H1 (cell line): ENCODE results near the gene STRN. TPM values are rescaled to one million over a fixed set of nuclear protein-coding genes. Genes with fewer than 3 reads are reported as not detected.

Source experiments
- CTCF ChIA-PET: fragments of 300-600 bp; sonication (Branson Sonifier 250); formaldehyde crosslinking; loops from one replicate; lab custom pipeline; 2021; ENCODE audit not compliant: partially characterized antibody; lab: Charles Lee
- POLR2A ChIA-PET: fragments of 300-600 bp; sonication (Branson Sonifier 250); formaldehyde crosslinking; loops from one replicate; lab custom pipeline; 2021; ENCODE audit warnings: inconsistent platforms; ENCODE audit not compliant: partially characterized antibody; lab: Charles Lee
- DNase-seq, 2 experiments: peaks; one replicate each; pipeline versions ENCODE4 v3.0.0 to v3.0.0-alpha.2; 2010 to 2022; ENCODE audit warnings: low spot score in 2 of 2, low read depth in 1 of 2, mixed read lengths in 1 of 2
- FAIRE-seq: peaks from 2 replicates; lab custom pipeline; 2011; peaks lifted over from hg19 to GRCh38; lab: Jason Lieb, UNC
- H2AFZ ChIP-seq: 2 replicates; pipeline ENCODE4 v1.8.1; 2012; ENCODE audit warnings: low read length, inconsistent platforms
- H2AK5ac ChIP-seq: 2 replicates; pipeline ENCODE4 v1.6.1; 2013; ENCODE audit warnings: low read depth, low read length
- H2BK120ac ChIP-seq: replicated peaks from 2 replicates; pipeline ENCODE3; 2013; ENCODE audit warnings: low read depth, low read length, inconsistent platforms
- H2BK12ac ChIP-seq: 2 replicates; pipeline ENCODE4 v1.6.1; 2013; ENCODE audit warnings: low read depth, low read length
- H2BK15ac ChIP-seq: 2 replicates; pipeline ENCODE4 v1.6.1; 2013; ENCODE audit warnings: low read length
- H2BK20ac ChIP-seq: 2 replicates; pipeline ENCODE4 v1.6.1; 2013; ENCODE audit warnings: low read length
- H2BK5ac ChIP-seq: 2 replicates; pipeline ENCODE4 v1.6.1; 2013; ENCODE audit warnings: low read depth, low read length
- H3K14ac ChIP-seq: 2 replicates; pipeline ENCODE4 v1.6.1; 2013; ENCODE audit warnings: inconsistent platforms; ENCODE audit not compliant: insufficient read length
- H3K18ac ChIP-seq: 2 replicates; pipeline ENCODE4 v1.6.1; 2013; ENCODE audit warnings: low read length; ENCODE audit errors: extremely low read depth
- H3K23ac ChIP-seq: 2 replicates; pipeline ENCODE4 v1.6.1; 2013; ENCODE audit warnings: inconsistent platforms; ENCODE audit not compliant: insufficient read length
- H3K23me2 ChIP-seq: 2 replicates; pipeline ENCODE4 v1.6.1; 2013; ENCODE audit warnings: low read depth, low read length
- H3K27ac ChIP-seq: 2 replicates; pipeline ENCODE4 v1.6.1; 2011; ENCODE audit warnings: low read depth, low read length, inconsistent platforms
- H3K27me3 ChIP-seq, 4 experiments: replicated peaks in 1 of 4; 1 replicate in 1 of 4; 2 replicates in 3 of 4; pipeline versions ENCODE4 v1.6.1 to v1.8.1; 2011 to 2013; ENCODE audit warnings: low read length in 3 of 4, mild to moderate bottlenecking in 3 of 4, inconsistent platforms in 2 of 4, mixed read lengths in 2 of 4, moderate library complexity in 1 of 4; ENCODE audit not compliant: control insufficient read depth in 3 of 4, insufficient read depth in 3 of 4; ENCODE audit errors: extremely low read depth in 1 of 4
- H3K36me3 ChIP-seq, 4 experiments: 2 replicates each; pipeline versions ENCODE4 v1.6.1 to v1.8.1; 2011 to 2013; ENCODE audit warnings: mild to moderate bottlenecking in 4 of 4, low read length in 3 of 4, moderate library complexity in 2 of 4, control low read depth in 1 of 4, inconsistent platforms in 1 of 4; ENCODE audit not compliant: insufficient read depth in 4 of 4, control insufficient read depth in 2 of 4
- H3K4ac ChIP-seq: replicated peaks from 2 replicates; pipeline ENCODE3; 2013; ENCODE audit warnings: low read length, low read depth, mixed read lengths, inconsistent platforms; ENCODE audit not compliant: insufficient read length
- H3K4me1 ChIP-seq, 4 experiments: replicated peaks in 1 of 4; 1 replicate in 1 of 4; 2 replicates in 3 of 4; pipeline versions ENCODE4 v1.6.1 to v1.8.1; 2011 to 2013; ENCODE audit warnings: low read length in 3 of 4, inconsistent platforms in 2 of 4, mixed read lengths in 1 of 4; ENCODE audit not compliant: insufficient read depth in 4 of 4, control insufficient read depth in 3 of 4
- H3K4me2 ChIP-seq, 2 experiments: 2 replicates each; pipeline versions ENCODE4 v1.6.1 to v1.8.1; 2011 to 2013; ENCODE audit warnings: low read depth in 2 of 2, low read length in 2 of 2, control low read depth in 1 of 2, inconsistent platforms in 1 of 2, mild to moderate bottlenecking in 1 of 2; ENCODE audit not compliant: insufficient read depth in 1 of 2
- H3K4me3 ChIP-seq, 4 experiments: fragments of 200-600, 300-600 bp in 1 of 4; sonication (generic), shearing (Covaris generic), sonication (Bioruptor Twin) in 1 of 4; 2 replicates each; pipeline versions ENCODE4 v1.5.1 to v1.8.1; 2011 to 2016; ENCODE audit warnings: low read length in 4 of 4, low read depth in 3 of 4, control low read depth in 2 of 4, inconsistent platforms in 2 of 4, mild to moderate bottlenecking in 2 of 4, mixed read lengths in 1 of 4, moderate library complexity in 1 of 4; ENCODE audit not compliant: insufficient read depth in 2 of 4; ENCODE audit errors: extremely low read depth in 1 of 4
- H3K56ac ChIP-seq: replicated peaks from 2 replicates; pipeline ENCODE3; 2013; ENCODE audit warnings: low read depth, mild to moderate bottlenecking, mixed read lengths, low read length, inconsistent platforms; ENCODE audit not compliant: insufficient read length
- H3K79me1 ChIP-seq: 2 replicates; pipeline ENCODE4 v1.6.1; 2013; ENCODE audit warnings: low read depth, low read length, control low read depth
- H3K79me2 ChIP-seq, 2 experiments: 2 replicates each; pipeline versions ENCODE4 v1.6.1 to v1.8.1; 2012 to 2013; ENCODE audit warnings: low read length in 2 of 2, mild to moderate bottlenecking in 2 of 2, inconsistent platforms in 1 of 2; ENCODE audit not compliant: insufficient read depth in 2 of 2, control insufficient read depth in 1 of 2
- H3K9ac ChIP-seq, 4 experiments: replicated peaks in 1 of 4; 1 replicate in 1 of 4; 2 replicates in 3 of 4; pipeline versions ENCODE4 v1.6.1 to v1.8.1; 2011 to 2013; ENCODE audit warnings: low read depth in 3 of 4, low read length in 3 of 4, control low read depth in 2 of 4, mild to moderate bottlenecking in 2 of 4, moderate library complexity in 2 of 4, inconsistent platforms in 1 of 4; ENCODE audit errors: extremely low read depth in 1 of 4
- H3K9me3 ChIP-seq, 2 experiments: 2 replicates each; pipeline versions ENCODE4 v1.6.1 to v1.8.1; 2012 to 2013; ENCODE audit warnings: mild to moderate bottlenecking in 2 of 2, moderate library complexity in 2 of 2, control low read depth in 1 of 2, inconsistent platforms in 1 of 2, low read depth in 1 of 2, low read length in 1 of 2, mixed read lengths in 1 of 2; ENCODE audit not compliant: insufficient read depth in 2 of 2
- H4K20me1 ChIP-seq, 2 experiments: replicated peaks in 1 of 2; 2 replicates each; pipeline versions ENCODE3 to v1.8.1; 2011 to 2013; ENCODE audit warnings: inconsistent platforms in 2 of 2, low read length in 2 of 2, mild to moderate bottlenecking in 1 of 2; ENCODE audit not compliant: insufficient read depth in 2 of 2, control insufficient read depth in 1 of 2
- H4K5ac ChIP-seq: 2 replicates; pipeline ENCODE4 v1.6.1; 2013; ENCODE audit warnings: low read length, low read depth, mixed read lengths, inconsistent platforms; ENCODE audit not compliant: insufficient read length
- H4K8ac ChIP-seq: 2 replicates; pipeline ENCODE4 v1.8.0; 2013; ENCODE audit warnings: mild to moderate bottlenecking, moderate library complexity, low read length, inconsistent platforms; ENCODE audit not compliant: insufficient read depth; ENCODE audit errors: extremely low read depth
- H4K91ac ChIP-seq: replicated peaks from 2 replicates; pipeline ENCODE3; 2013; ENCODE audit warnings: low read length, mixed read lengths, inconsistent platforms; ENCODE audit not compliant: insufficient read length
- BRCA1 ChIP-seq: IDR thresholded peaks from 2 replicates; pipeline ENCODE4 v1.6.1; 2012; ENCODE audit warnings: low read depth, low read length, improper control_type of control experiment
- CREB1 ChIP-seq: IDR thresholded peaks from 2 replicates; pipeline ENCODE4 v1.6.1; 2012; ENCODE audit warnings: inconsistent platforms
- CTBP2 ChIP-seq: IDR thresholded peaks from 2 replicates; pipeline ENCODE4 v1.7.0; 2011; ENCODE audit warnings: borderline replicate concordance, mild to moderate bottlenecking, moderate library complexity, mixed read lengths, low read length; ENCODE audit not compliant: insufficient read depth, insufficient read length
- E2F6 ChIP-seq: IDR thresholded peaks from 2 replicates; pipeline ENCODE4 v1.6.1; 2012; ENCODE audit warnings: inconsistent platforms
- KDM1A ChIP-seq: fragments of 200-600, 300-600 bp; sonication (generic); IDR thresholded peaks from 2 replicates; pipeline ENCODE4 v1.7.1; 2016; ENCODE audit warnings: mild to moderate bottlenecking, low read length, borderline replicate concordance
- MAFK ChIP-seq: IDR thresholded peaks from 2 replicates; pipeline ENCODE4 v1.6.1; 2012; ENCODE audit warnings: low read depth, mild to moderate bottlenecking, improper control_type of control experiment, low read length
- MAX ChIP-seq: IDR thresholded peaks from 2 replicates; pipeline ENCODE4 v1.6.1; 2012; ENCODE audit warnings: inconsistent platforms
- NANOG ChIP-seq: IDR thresholded peaks from 2 replicates; pipeline ENCODE4 v1.6.1; 2011; ENCODE audit warnings: low read length, low read depth, mild to moderate bottlenecking, inconsistent platforms; ENCODE audit not compliant: insufficient read depth, poor library complexity, severe bottlenecking
- RAD21 ChIP-seq, 2 experiments: IDR thresholded peaks in 1 of 2; conservative IDR thresholded peaks in 1 of 2; 2 replicates each; pipeline ENCODE4 v1.6.1; 2011; ENCODE audit warnings: low read depth in 2 of 2, low read length in 2 of 2, improper control_type of control experiment in 1 of 2, inconsistent platforms in 1 of 2, mild to moderate bottlenecking in 1 of 2, moderate library complexity in 1 of 2
- SAP30 ChIP-seq: fragments of 300-600 bp; sonication (generic); IDR thresholded peaks from 2 replicates; pipeline ENCODE4 v1.7.1; 2012; ENCODE audit warnings: low read length, moderate library complexity, mild to moderate bottlenecking, inconsistent platforms; ENCODE audit not compliant: insufficient read depth, insufficient replicate concordance
- SP1 ChIP-seq: IDR thresholded peaks from 2 replicates; pipeline ENCODE4 v1.6.1; 2011; ENCODE audit warnings: low read depth, low read length
- SUZ12 ChIP-seq: fragments of 200-600 bp; sonication (generic); IDR thresholded peaks from 2 replicates; pipeline ENCODE4 v1.6.1; 2012; ENCODE audit warnings: mild to moderate bottlenecking, inconsistent platforms, low read length, moderate library complexity, mixed read lengths
- TAF7 ChIP-seq: optimal IDR thresholded peaks from 2 replicates; pipeline ENCODE3; 2011; ENCODE audit warnings: low read depth, mild to moderate bottlenecking, inconsistent platforms, low read length, moderate library complexity, borderline replicate concordance
- TBP ChIP-seq: IDR thresholded peaks from 2 replicates; pipeline ENCODE4 v1.6.1; 2011; ENCODE audit warnings: low read depth, low read length, improper control_type of control experiment
- polyA plus RNA-seq, 7 experiments: library from polyadenylated mRNA; depleted of rRNA in 3 of 7; stranded (reverse) in 5 of 7; unstranded in 2 of 7; fragments of >200 nt in 5 of 7; fragments of 200-250 nt in 2 of 7; gene quantifications; 1 replicate in 5 of 7; 2 replicates in 1 of 7; 4 replicates in 1 of 7; pipeline versions ENCODE4 v1.2.1 to v1.2.3, GENCODE V29; 2011 to 2013; ENCODE audit warnings: missing spikeins in 2 of 7, mixed read lengths in 2 of 7
- total RNA-seq: library from RNA; stranded (reverse); fragmentation: NEBNext Ultra II Directional; extraction: Animal tissue kit (Norgen Biotek cat#: 25700); gene quantifications from 2 replicates; pipeline ENCODE4 v1.2.1, GENCODE V29; 2021

Gene STRN
- total and polyA plus RNA-seq, 2 of the 8 experiments (the other 6 are each of a cell fraction or from before 2014, with no cell fraction given): 8.3 to 47.0 TPM

GRCh38 chr2:36912695-36913094, 53.6 kb downstream of the STRN start:
- Histone ChIP-seq H3K56ac (no peak overlapping the region), H4K91ac (no peak overlapping the region), H3K36me3 (peaks cover 0 to 10% (median 1%) of the 10 kb centered on the region in 4 experiments; a peak in 3 of 8 replicates), H4K8ac (no peak overlapping the region), H2AFZ (no peak overlapping the region), H3K4me1 (peaks cover 0 to 2% (median 0%) of the 10 kb centered on the region in 4 experiments; a peak in 3 of 7 replicates), H3K27ac (no peak overlapping the region), H3K4me2 (no peak overlapping the region), H3K79me1 (no peaks in the 10 kb centered on the region), H4K20me1 (no peaks in the 10 kb centered on the region), H2BK20ac (no peak overlapping the region), H3K4me3 (no peak overlapping the region), H2BK12ac (no peak overlapping the region), H2BK15ac (no peak overlapping the region), H3K18ac (no peak overlapping the region), H3K14ac (no peak overlapping the region), H3K79me2 (peaks cover 0 to 5% of the 10 kb centered on the region in 2 experiments; a peak in 1 of 4 replicates), H3K23ac (no peak overlapping the region), H3K23me2 (no peaks in the 10 kb centered on the region), H2BK5ac (no peak overlapping the region), H3K27me3 (no peaks in the 10 kb centered on the region), H2AK5ac (no peak overlapping the region), H2BK120ac (no peak overlapping the region), H3K9ac (no peak overlapping the region), H3K4ac (no peak overlapping the region), H3K9me3 (no peaks in the 10 kb centered on the region), H4K5ac (no peak overlapping the region)
- ChIA-PET POLR2A (no interaction called here), CTCF (interaction anchor here (0.9 to 1.3 kb wide), 2 partner anchors 8 to 34 kb away, joined by 3 read pairs; no protein-coding TSS in a partner anchor)
- FAIRE-seq (no peak), DNase-seq (no peak)
- TF ChIP-seq KDM1A (no peak), BRCA1 (no peak), MAX (no peak), MAFK (no peak), SUZ12 (no peak), CREB1 (no peak), TAF7 (no peak), NANOG (no peak), RAD21 (IDR thresholded peaks at IDR 0.05 in 1 of 2, conservative IDR thresholded peaks at IDR 0.05 in 1 of 2; ENCODE audit: low read depth in 2 of 2, low read length in 2 of 2) (no peak), CTBP2 (no peak), SAP30 (no peak), E2F6 (no peak), SP1 (no peak), TBP (no peak)
